ENCODE data around the gene TSPAN33.

GRCh38 chr7:129115676-129116075 lies 28.8 kb upstream of the TSPAN33 start:
- TF ChIP-seq CTCF (IDR thresholded peaks at IDR 0.05 in 4 of 5, conservative IDR thresholded peaks at IDR 0.05 in 1 of 5) (no peak), POLR2A (IDR thresholded peaks at IDR 0.05) (no peak)

All from gastrocnemius medialis (tissue), 4 donors.